NCI-H1105 treated with DMSO at 0.1 percent for 48 hours (cell line): ENCODE results near the gene NHLRC1.

Source experiments
- DNase-seq: peaks from one replicate; lab custom pipeline; 2025; lab: John Stamatoyannopoulos, UW

NHLRC1 gene

GRCh38 chr6:18138906-18139305 lies 16.4 kb upstream of the NHLRC1 start:
- DNase-seq = no peak

DNA sequence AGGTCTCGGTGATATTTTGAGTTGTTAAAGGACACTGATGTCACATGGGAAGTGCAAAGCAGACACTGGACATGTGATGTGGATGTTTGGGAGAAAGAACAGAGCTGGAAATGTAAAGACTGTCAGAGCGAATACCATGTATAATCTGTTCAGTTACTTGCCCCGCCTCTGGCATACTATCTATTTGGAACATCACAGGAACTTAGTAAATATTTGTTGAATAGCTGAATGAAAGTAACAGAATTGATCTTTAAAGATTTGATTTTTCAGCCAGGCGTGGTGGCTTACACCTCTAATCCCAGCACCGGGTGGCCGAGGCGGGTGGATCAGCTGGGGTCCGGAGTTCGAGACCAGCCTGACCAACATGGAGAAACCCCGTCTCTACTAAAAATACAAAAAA lies 13.8 kb upstream of the NHLRC1 start:
- no peak for DNase-seq

- DNase-seq = no peak
These were observed 12.7 kb upstream of the NHLRC1 start for GRCh38 chr6:18135171-18135570.

GRCh38 chr6:18132346-18132745 lies 9.9 kb upstream of the NHLRC1 start:
- no peak for DNase-seq

DNA sequence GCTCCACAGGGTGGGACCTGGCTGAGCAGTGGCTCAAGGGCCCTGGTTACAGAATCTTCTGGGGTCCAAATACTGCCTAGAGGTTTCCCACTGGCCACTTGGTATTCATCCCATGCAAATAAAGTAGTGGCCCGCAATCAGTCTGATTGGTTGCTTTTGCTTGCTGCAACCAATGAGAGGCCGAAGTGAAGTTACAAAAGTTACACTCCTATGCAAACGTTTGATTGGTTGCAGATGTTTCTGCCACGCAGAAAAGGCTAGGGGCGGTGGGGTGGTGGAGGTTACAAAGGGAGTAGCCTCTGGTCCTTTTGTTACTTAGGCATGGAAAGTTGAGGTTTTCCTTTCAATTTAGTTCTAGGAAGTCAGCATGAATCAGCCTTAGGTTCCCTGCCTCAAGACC lies 3.6 kb upstream of the NHLRC1 start:
- DNase-seq = no peak

DNA sequence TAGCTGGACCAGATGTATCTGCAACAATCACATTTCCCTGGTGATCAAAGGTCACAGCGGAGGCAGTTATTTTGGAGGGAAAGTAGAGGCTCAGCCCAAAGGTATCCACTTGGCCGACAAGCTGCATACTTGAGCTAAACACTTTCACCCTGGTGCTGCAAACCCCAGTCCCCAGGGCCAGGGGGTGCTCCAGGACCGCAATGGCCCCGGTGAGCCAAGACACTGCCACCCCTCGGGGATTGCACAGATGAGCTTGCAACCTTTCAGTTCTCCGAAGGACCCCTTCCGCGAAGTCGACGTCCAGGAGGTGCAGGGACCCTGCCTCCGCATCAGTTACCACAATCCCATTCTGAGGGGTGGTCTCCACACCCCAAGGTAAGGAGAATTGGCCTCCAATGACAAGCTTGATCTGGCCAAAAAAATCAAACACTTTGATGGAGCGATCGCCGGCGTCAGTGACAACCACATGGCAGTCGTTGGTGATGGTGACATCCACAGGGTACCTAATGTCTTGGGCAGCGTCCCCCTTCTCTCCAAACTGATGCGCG lies 823 bp downstream of the NHLRC1 start:
- DNase-seq = no peak

- DNase-seq = no peak
These were observed 3.2 kb downstream of the NHLRC1 start for GRCh38 chr6:18119236-18119635.

- no peak for DNase-seq
These were observed 4.1 kb downstream of the NHLRC1 start for GRCh38 chr6:18118330-18118729.

DNA sequence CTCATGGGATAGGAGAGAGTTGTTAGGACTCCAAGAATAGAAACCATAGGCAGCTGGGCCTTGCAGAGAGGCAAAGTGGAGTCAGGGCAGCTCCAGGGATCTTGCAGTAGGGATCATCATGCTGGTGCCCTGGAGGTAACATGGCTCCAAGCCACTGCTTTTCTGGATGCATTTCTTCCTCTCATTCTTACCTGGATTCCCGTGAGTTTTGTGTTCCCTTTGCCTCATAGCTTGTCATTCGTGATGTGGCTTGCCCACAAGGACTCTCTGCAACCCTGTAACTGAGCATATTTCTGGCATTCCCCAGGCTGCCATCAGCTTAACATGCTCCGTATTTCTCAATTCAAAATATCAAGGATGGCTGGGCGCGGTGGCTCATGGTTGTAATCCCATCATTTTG lies 5.3 kb downstream of the NHLRC1 start:
- no peak for DNase-seq

DNA sequence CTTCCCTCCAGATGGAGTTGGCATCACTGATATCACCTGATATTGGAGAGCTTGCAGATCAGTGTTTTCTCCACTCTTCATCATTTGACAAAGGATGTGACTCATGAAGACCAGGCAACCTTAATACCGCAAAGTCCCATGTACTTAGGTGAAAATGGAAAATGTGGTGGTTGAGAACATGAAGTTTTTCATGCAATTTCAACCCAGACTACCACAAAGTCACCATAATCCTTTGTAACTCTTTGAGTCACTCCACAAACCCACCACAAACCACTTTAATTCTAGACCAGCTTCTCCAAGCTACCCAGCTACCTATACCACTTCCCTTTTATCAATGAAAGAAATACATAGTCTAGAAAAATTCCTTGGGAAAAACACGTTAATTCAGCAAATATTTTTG lies 7.1 kb downstream of the NHLRC1 start:
- no peak for DNase-seq

- no peak for DNase-seq
These were observed 12.3 kb downstream of the NHLRC1 start for GRCh38 chr6:18110162-18110561.

GRCh38 chr6:18107061-18107460 lies 15.4 kb downstream of the NHLRC1 start:
- DNase-seq = no peak

GRCh38 chr6:18102783-18103509 lies 19.5 kb downstream of the NHLRC1 start:
- no peak for DNase-seq

DNA sequence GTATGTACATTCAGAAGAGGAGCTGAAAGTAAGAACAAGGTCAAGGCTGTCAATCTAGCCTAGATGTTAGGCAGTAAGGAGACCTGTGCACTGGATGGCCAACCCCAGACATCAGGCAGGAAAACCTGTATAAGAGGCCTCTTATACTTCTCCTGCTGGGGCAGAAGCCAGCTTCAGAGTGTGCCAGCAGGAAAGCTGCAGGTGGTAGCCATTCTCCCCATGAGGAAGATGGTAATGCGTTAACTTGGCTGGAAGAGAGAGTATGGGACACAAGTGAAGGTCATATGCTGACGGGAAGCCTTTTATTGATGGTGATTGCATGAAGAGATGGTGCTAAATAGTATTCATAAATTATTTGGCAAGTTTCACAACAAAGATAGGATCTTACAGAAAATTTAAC lies 20.6 kb downstream of the NHLRC1 start:
- no peak for DNase-seq

DNA sequence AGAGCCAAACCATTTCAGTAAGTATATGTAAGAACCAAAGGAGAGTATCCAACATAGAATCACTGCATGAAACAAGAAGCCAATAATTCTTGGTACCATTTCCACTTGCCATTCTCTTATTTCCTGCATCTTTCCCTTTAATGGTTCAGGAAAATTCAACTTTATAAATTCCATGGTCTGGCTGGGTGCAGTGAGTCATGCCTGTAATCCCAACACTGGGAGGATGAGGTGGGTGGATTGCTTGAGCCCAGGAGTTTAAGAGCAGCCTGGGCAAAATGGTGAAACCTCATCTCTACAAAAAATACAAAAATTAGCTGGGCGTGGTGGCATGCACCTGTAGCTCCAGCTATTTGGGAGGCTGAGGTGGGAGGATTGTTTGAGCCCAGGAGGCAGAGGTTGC lies 21.2 kb downstream of the NHLRC1 start:
- DNase-seq = no peak

GRCh38 chr6:18100296-18100695 lies 22.2 kb downstream of the NHLRC1 start:
- no peak for DNase-seq

DNA sequence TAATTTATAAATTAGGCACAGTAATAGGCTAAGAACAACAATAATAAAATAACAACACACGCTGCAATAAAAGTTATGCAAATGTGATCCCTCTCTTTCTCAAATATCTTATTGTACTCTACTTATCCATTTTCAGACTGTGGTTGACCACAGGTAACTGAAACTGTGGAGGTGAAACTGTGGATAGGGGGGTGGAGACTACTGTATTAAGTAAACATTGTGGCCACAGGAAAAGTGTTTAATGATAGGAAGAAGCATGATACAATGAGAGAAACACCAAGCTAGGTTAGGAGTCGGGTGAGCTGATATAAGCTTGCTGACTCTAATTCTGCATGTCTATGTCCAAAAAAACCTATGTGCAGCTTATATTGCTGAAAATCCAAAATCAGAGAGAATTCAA lies 23.0 kb downstream of the NHLRC1 start:
- no peak for DNase-seq

GRCh38 chr6:18096423-18096822 lies 26.1 kb downstream of the NHLRC1 start:
- DNase-seq = no peak

DNA sequence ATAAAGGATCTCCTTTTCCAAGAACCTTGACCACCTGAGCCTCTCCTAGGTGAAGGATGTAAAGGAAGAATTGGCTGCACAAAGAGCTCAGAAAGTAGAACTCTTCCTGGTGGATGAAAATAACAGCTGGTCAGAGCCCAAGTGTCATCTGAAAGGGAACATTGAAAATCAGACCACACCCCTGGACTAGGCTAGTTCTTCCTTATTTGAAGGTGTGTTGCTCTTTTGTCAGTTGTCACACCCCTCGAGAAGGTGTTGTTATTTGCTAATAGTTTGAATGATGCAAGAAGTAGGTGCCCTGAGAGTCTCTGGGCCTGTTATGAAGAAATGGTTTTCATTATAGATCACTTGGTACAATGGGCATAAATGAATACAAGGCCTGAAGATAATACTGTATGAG lies 31.1 kb downstream of the NHLRC1 start:
- no peak for DNase-seq

DNA sequence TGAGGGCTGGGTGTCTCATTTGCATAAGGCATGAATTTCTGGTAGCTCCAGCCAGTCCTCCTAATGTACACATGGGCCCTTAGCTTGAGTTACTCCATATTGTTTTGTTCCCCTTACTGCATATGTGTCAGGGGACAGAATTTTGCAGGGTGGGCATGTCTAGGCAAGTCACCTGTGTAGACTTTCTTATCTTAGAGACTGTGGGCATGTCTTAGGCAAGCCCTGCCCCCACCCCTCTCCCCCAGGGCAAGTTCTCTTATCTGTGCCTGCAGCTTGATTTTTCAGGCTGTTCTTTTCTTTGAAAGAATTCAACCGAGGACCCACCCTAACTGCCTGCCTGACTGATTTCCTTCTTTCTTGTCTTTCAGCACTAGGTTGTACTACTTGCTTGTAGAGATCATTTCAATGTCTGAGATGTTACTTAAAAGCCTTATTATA lies 32.1 kb downstream of the NHLRC1 start:
- DNase-seq = no peak

GRCh38 chr6:18088419-18089296 lies 33.8 kb downstream of the NHLRC1 start:
- DNase-seq = no peak

GRCh38 chr6:18087396-18088165 lies 34.9 kb downstream of the NHLRC1 start:
- no peak for DNase-seq
